HUDEP-2 (cell line): Measurements from ENCODE around the gene RBPMS2.
"Not testable (repeated sequence)": the region's sequence is repeated elsewhere in the genome, so short reads cannot be mapped to it uniquely, and the experiment has no call there.

Experiments
- DNase-seq, 76 experiments: peaks; one replicate each; lab custom pipeline; 2025; ENCODE audit not compliant: unreplicated experiment in 76 of 76; lab: John Stamatoyannopoulos, UW

The RBPMS2 gene

GRCh38 chr15:64755427-64755940, 19.9 kb downstream of the RBPMS2 start:
- DNase-seq: no peak

- no peak for DNase-seq
These were observed 20.5 kb downstream of the RBPMS2 start for GRCh38 chr15:64754663-64755426.

GRCh38 chr15:64753480-64754185, 21.8 kb downstream of the RBPMS2 start:
- no peak for DNase-seq

- no peak for DNase-seq
These were observed 23.9 kb downstream of the RBPMS2 start for GRCh38 chr15:64751464-64751863.

GRCh38 chr15:64749999-64750657, 25.3 kb downstream of the RBPMS2 start:
- DNase-seq: no peak

GRCh38 chr15:64749167-64749566, 26.2 kb downstream of the RBPMS2 start:
- DNase-seq: no peak

- no peak for DNase-seq
These were observed 27.1 kb downstream of the RBPMS2 start for GRCh38 chr15:64748251-64748650.

GRCh38 chr15:64747578-64747977, 27.8 kb downstream of the RBPMS2 start:
- no peak for DNase-seq

GRCh38 chr15:64746921-64747320, 28.5 kb downstream of the RBPMS2 start:
- no peak for DNase-seq

- no peak for DNase-seq
These were observed 29.0 kb downstream of the RBPMS2 start for GRCh38 chr15:64746356-64746755.

- no peak for DNase-seq
These were observed 31.7 kb downstream of the RBPMS2 start for GRCh38 chr15:64743691-64744090.

GRCh38 chr15:64742921-64743320, 32.5 kb downstream of the RBPMS2 start:
- no peak for DNase-seq

GRCh38 chr15:64742385-64742784, 33.0 kb downstream of the RBPMS2 start:
- no peak for DNase-seq

GRCh38 chr15:64741708-64742107, 33.7 kb downstream of the RBPMS2 start:
- DNase-seq: not testable (repeated sequence)

GRCh38 chr15:64740311-64741170, 34.8 kb downstream of the RBPMS2 start:
- DNase-seq: peak in 14 of 76 experiments; percentile 3 to 46 (median 10)

GRCh38 chr15:64739577-64740143, 35.7 kb downstream of the RBPMS2 start:
- DNase-seq: no peak

GRCh38 chr15:64739156-64739555, 36.2 kb downstream of the RBPMS2 start:
- no peak for DNase-seq

- no peak for DNase-seq
These were observed 36.9 kb downstream of the RBPMS2 start for GRCh38 chr15:64738226-64739095.

- DNase-seq: no peak
These were observed 43.1 kb downstream of the RBPMS2 start for GRCh38 chr15:64732156-64732860.
